Endothelial cell of umbilical vein (primary cell): ENCODE results near the gene CLTC. TPM values are rescaled to one million over a fixed set of nuclear protein-coding genes. Genes with fewer than 3 reads are reported as not detected.

ENCODE experiments used
- BruUV-seq: library from RNA; stranded (reverse); fragments of 400-500 nt; replicated peaks from 2 replicates; lab custom pipeline; 2021; lab: Mats Ljungman, UMichigan
- CTCF ChIA-PET: fragments of 300-600, 350-600 bp; sonication (Branson Sonifier 250); formaldehyde crosslinking; loops from one replicate; lab custom pipeline; 2021; ENCODE audit warnings: antibody characterized with exemption, inconsistent platforms; lab: Charles Lee
- POLR2A ChIA-PET: fragments of 300-600, 350-600 bp; sonication (Branson Sonifier 250); formaldehyde crosslinking; loops from one replicate; lab custom pipeline; 2021; ENCODE audit warnings: antibody characterized with exemption, inconsistent platforms; lab: Charles Lee
- DNase-seq: peaks from one replicate; pipeline ENCODE4 v3.0.0-alpha.2; 2011; ENCODE audit warnings: low read depth, low spot score
- FAIRE-seq: peaks from 2 replicates; lab custom pipeline; 2011; peaks lifted over from hg19 to GRCh38; lab: Jason Lieb, UNC
- H2AFZ ChIP-seq: 2 replicates; pipeline ENCODE4 v1.6.0; 2012; ENCODE audit warnings: low read depth, low read length, control low read depth, inconsistent platforms
- H3K27ac ChIP-seq: 2 replicates; pipeline ENCODE4 v1.5.1; 2011; ENCODE audit warnings: low read depth, mild to moderate bottlenecking, control low read depth, low read length, moderate library complexity; ENCODE audit not compliant: insufficient read depth
- H3K27me3 ChIP-seq, 2 experiments: 2 replicates each; pipeline versions ENCODE4 v1.6.0 to v1.6.1; 2011; ENCODE audit warnings: low read length in 2 of 2, mixed read lengths in 1 of 2; ENCODE audit not compliant: control insufficient read depth in 2 of 2, insufficient read depth in 2 of 2
- H3K36me3 ChIP-seq, 2 experiments: 2 replicates in 1 of 2; 3 replicates in 1 of 2; pipeline ENCODE4 v1.5.1; 2011; ENCODE audit warnings: low read length in 2 of 2, mild to moderate bottlenecking in 1 of 2, moderate library complexity in 1 of 2; ENCODE audit not compliant: control insufficient read depth in 2 of 2, insufficient read depth in 2 of 2; ENCODE audit errors: extremely low read depth in 1 of 2
- H3K4me1 ChIP-seq: 3 replicates; pipeline ENCODE4 v1.5.1; 2011; ENCODE audit warnings: mild to moderate bottlenecking, low read length; ENCODE audit not compliant: control insufficient read depth, insufficient read depth; ENCODE audit errors: extremely low read depth
- H3K4me2 ChIP-seq: 2 replicates; pipeline ENCODE4 v1.6.1; 2011; ENCODE audit warnings: low read length, control low read depth, mixed read lengths; ENCODE audit not compliant: insufficient read depth
- H3K4me3 ChIP-seq, 3 experiments: fragments of 200-600 bp in 1 of 3; sonication (generic), shearing (Covaris generic) in 1 of 3; replicated peaks in 1 of 3; 2 replicates each; pipeline ENCODE4 v1.5.1; 2011 to 2016; ENCODE audit warnings: control low read depth in 3 of 3, low read length in 3 of 3, mild to moderate bottlenecking in 2 of 3, inconsistent platforms in 1 of 3, low read depth in 1 of 3, moderate library complexity in 1 of 3; ENCODE audit not compliant: insufficient read depth in 1 of 3
- H3K79me2 ChIP-seq: 2 replicates; pipeline ENCODE4 v1.6.0; 2012; ENCODE audit warnings: low read length, inconsistent platforms; ENCODE audit not compliant: control insufficient read depth, insufficient read depth
- H3K9ac ChIP-seq: replicated peaks from 2 replicates; pipeline ENCODE3; 2011; ENCODE audit warnings: low read length, control low read depth; ENCODE audit not compliant: insufficient read depth; ENCODE audit errors: extremely low read depth
- H3K9me1 ChIP-seq: replicated peaks from 3 replicates; pipeline ENCODE4 v1.6.0; 2011; ENCODE audit warnings: mild to moderate bottlenecking, low read length; ENCODE audit not compliant: control insufficient read depth, insufficient read depth; ENCODE audit errors: extremely low read depth
- H3K9me3 ChIP-seq: replicated peaks from 2 replicates; pipeline ENCODE4 v1.5.1; 2012; ENCODE audit warnings: low read length, inconsistent platforms; ENCODE audit not compliant: control insufficient read depth, insufficient read depth
- H4K20me1 ChIP-seq: replicated peaks from 2 replicates; pipeline ENCODE3; 2011; ENCODE audit warnings: mild to moderate bottlenecking, low read length; ENCODE audit not compliant: control insufficient read depth, insufficient read depth; ENCODE audit errors: extremely low read depth
- EZH2 ChIP-seq: IDR thresholded peaks from 2 replicates; pipeline ENCODE4 v1.6.1; 2012; ENCODE audit warnings: borderline replicate concordance, low read depth, mild to moderate bottlenecking, moderate library complexity, low read length, inconsistent platforms; ENCODE audit not compliant: severe bottlenecking
- FOS ChIP-seq: IDR thresholded peaks from 2 replicates; pipeline ENCODE4 v1.6.1; 2011; ENCODE audit warnings: mild to moderate bottlenecking, low read length, moderate library complexity, borderline replicate concordance; ENCODE audit not compliant: insufficient read depth
- GATA2 ChIP-seq: IDR thresholded peaks from 2 replicates; pipeline ENCODE4 v1.7.0; 2011; ENCODE audit warnings: low read depth, mild to moderate bottlenecking, moderate library complexity, mixed read lengths, low read length; ENCODE audit not compliant: insufficient read length, insufficient read depth
- JUN ChIP-seq: IDR thresholded peaks from 2 replicates; pipeline ENCODE4 v1.6.1; 2011; ENCODE audit warnings: borderline replicate concordance, low read depth; ENCODE audit not compliant: insufficient read length, insufficient read depth
- MAX ChIP-seq: IDR thresholded peaks from 2 replicates; pipeline ENCODE4 v1.6.1; 2011; ENCODE audit not compliant: insufficient read depth, insufficient read length
- MYC ChIP-seq: IDR thresholded peaks from one replicate; pipeline ENCODE4 v1.6.1; 2011; ENCODE audit warnings: mild to moderate bottlenecking, low read depth, low read length
- POLR2A ChIP-seq: IDR thresholded peaks from 2 replicates; pipeline ENCODE4 v1.6.1; 2012; ENCODE audit warnings: low read depth, mild to moderate bottlenecking, control low read depth, low read length
- POLR2AphosphoS5 ChIP-seq: IDR thresholded peaks from 2 replicates; pipeline ENCODE4 v1.6.1; 2012; ENCODE audit warnings: low read depth, mild to moderate bottlenecking, control low read depth, low read length, moderate library complexity; ENCODE audit not compliant: insufficient read depth
- dilution Hi-C: fragments of 300-500 bp; cut with MboI; formaldehyde crosslinking; loops from one replicate; pipeline ENCODE4 v1.15.0; 2019; ENCODE audit warnings: low sequenced_read_pairs; ENCODE audit not compliant: extremely low pct_ligation_motif_present
- intact Hi-C: fragments of 100-400 bp; cut with micrococcal nuclease; formaldehyde crosslinking; loops from one replicate; pipeline ENCODE4 v1.10.0; 2022
- polyA plus RNA-seq, 4 experiments: library from polyadenylated mRNA; depleted of rRNA in 3 of 4; stranded (reverse) in 3 of 4; unstranded in 1 of 4; fragments of >200 nt; gene quantifications; 2 replicates each; pipeline versions ENCODE4 v1.2.1 to v1.2.3, GENCODE V29; 2011 to 2012; ENCODE audit warnings: missing spikeins in 1 of 4
- total RNA-seq: library from RNA; stranded (reverse); gene quantifications from 2 replicates; pipeline ENCODE4 v1.2.3, GENCODE V29; 2021

The CLTC gene
- total and polyA plus RNA-seq, 2 donors (not counting 3 experiments of a cell fraction or from before 2014, with no cell fraction given) = 164 to 326 TPM

DNA sequence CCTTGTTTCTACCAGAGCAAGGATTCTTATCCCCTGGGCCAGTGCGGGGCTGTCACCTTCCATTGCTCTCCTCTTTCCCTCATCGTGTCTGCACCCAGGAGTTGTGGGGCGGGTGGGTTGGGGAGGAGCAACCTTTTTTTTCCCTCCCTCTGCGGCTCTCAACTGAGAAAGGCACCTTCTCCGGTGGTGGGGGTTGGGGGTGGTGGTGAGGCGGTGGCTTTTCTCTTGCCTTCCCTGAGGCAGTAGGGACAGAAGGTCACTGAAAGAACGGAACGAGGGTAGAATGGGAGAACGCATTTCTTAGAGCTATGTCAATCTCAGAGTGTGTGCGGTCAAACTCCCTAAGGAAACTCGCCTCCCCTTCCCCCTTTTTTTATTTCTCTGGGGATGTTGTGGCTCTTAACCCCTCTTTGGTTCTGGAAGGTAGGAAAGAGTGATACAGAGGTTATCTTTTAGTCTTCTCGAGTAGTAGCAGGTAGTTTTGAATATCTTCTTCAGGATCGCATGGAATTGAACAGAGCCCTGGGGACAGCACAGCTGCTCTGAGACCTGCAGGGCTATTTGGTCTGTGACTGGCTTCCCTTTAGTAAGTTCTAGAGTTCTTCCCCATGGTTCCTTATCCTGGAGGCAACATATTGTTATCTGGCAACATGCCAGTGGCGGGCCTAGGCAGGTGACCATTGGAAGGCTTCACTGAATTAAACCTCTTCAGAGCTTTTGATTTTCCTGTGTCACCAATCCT, 994 bp downstream of the CLTC start:
- Histone ChIP-seq H3K9ac (peak overlapping the region; percentile 98), H3K4me1 (peaks cover 42% of the 10 kb centered on the region), H3K9me1 (no peaks in the 10 kb centered on the region), H3K9me3 (no peaks in the 10 kb centered on the region), H3K4me2 (peak overlapping the region; percentile 97), H3K4me3 (peak overlapping the region; percentile 88 to 94 (median 93)), H3K79me2 (peaks cover 67% of the 10 kb centered on the region), H3K36me3 (peaks cover 0 to 2% of the 10 kb centered on the region in 2 experiments), H4K20me1 (peaks cover 18% of the 10 kb centered on the region), H2AFZ (no peak overlapping the region), H3K27me3 (no peaks in the 10 kb centered on the region), H3K27ac (peak overlapping the region; percentile 91)
- TF ChIP-seq JUN = no peak
- TF ChIP-seq EZH2 = no peak
- no peak for TF ChIP-seq GATA2
- TF ChIP-seq POLR2AphosphoS5 = peak; percentile 20
- TF ChIP-seq POLR2A = no peak
- TF ChIP-seq MYC = no peak
- ChIA-PET POLR2A (no interaction called here), CTCF (interaction anchor here (1.4 to 2.0 kb wide), 2 partner anchors 14 to 239 kb away, joined by 4 to 7 read pairs; no protein-coding TSS in a partner anchor)
- DNase-seq (peak; percentile 45), FAIRE-seq (no peak)
- intact Hi-C loops (loop anchor here (2.0 kb wide), 1 partner anchor 14 kb away; no protein-coding TSS in a partner anchor), dilution Hi-C loops (no loop called here)
- TSS peak; percentile 32 for BruUV-seq

GRCh38 chr17:59621771-59622170, 2.1 kb downstream of the CLTC start:
- peak overlapping the region; percentile 70 for H3K9ac ChIP-seq
- intact Hi-C loops = loop anchor here (2.0 kb wide), 1 partner anchor 13 kb away; no protein-coding TSS in a partner anchor

More at GRCh38 chr17:59621771-59622170, 2.1 kb downstream of the CLTC start:
- peaks cover 27% of the 10 kb centered on the region for H4K20me1 ChIP-seq
- H3K36me3 ChIP-seq = peaks cover 0 to 2% of the 10 kb centered on the region in 2 experiments
- peak overlapping the region; percentile 97 for H3K4me2 ChIP-seq
- no peaks in the 10 kb centered on the region for H3K27me3 ChIP-seq
- POLR2A ChIA-PET = no interaction called here
- peaks cover 78% of the 10 kb centered on the region for H3K79me2 ChIP-seq
- no peak for FAIRE-seq
- CTCF ChIA-PET = interaction anchor here (1.4 kb wide), 1 partner anchor 15 kb away, joined by 4 read pairs; no protein-coding TSS in a partner anchor
- DNase-seq = no peak
- dilution Hi-C loops = no loop called here
- no peak overlapping the region for H2AFZ ChIP-seq
- H3K4me3 ChIP-seq = peak overlapping the region; percentile 9 to 88 (median 13)
- H3K9me1 ChIP-seq = no peaks in the 10 kb centered on the region
- H3K4me1 ChIP-seq = peaks cover 50% of the 10 kb centered on the region
- BruUV-seq = no TSS peak
- no peak overlapping the region for H3K27ac ChIP-seq
- no peak for TF ChIP-seq FOS
- TF ChIP-seq MAX = no peak
- TF ChIP-seq GATA2 = no peak
- TF ChIP-seq MYC = no peak
- no peak for TF ChIP-seq POLR2A
- TF ChIP-seq EZH2 = no peak
- no peaks in the 10 kb centered on the region for H3K9me3 ChIP-seq
